Mesothelial cell of epicardium (in vitro differentiated cells): ENCODE data around the gene BSG. TPM values are rescaled to one million over a fixed set of nuclear protein-coding genes. Genes with fewer than 3 reads are reported as not detected.

Source experiments
- DNase-seq, 2 experiments: peaks; one replicate each; pipeline ENCODE4 v3.0.0; 2021; ENCODE audit warnings: low spot score in 2 of 2; ENCODE audit not compliant: unreplicated experiment in 2 of 2
- H3K27ac Mint-ChIP-seq: 2 replicates; pipeline ENCODE4 v1.8.0; 2021; ENCODE audit warnings: mixed read lengths
- H3K27me3 Mint-ChIP-seq: 2 replicates; pipeline ENCODE4 v1.8.0; 2021; ENCODE audit warnings: low read depth, mixed read lengths
- H3K36me3 Mint-ChIP-seq: 2 replicates; pipeline ENCODE4 v1.8.0; 2021; ENCODE audit warnings: mixed read lengths
- H3K4me1 Mint-ChIP-seq: 2 replicates; pipeline ENCODE4 v1.8.0; 2021; ENCODE audit warnings: mixed read lengths
- H3K4me3 Mint-ChIP-seq: 2 replicates; pipeline ENCODE4 v1.8.0; 2021; ENCODE audit warnings: mild to moderate bottlenecking, moderate library complexity, mixed read lengths
- H3K9me3 Mint-ChIP-seq: 2 replicates; pipeline ENCODE4 v1.8.0; 2021; ENCODE audit warnings: mixed read lengths
- CTCF ChIP-seq: fragments of 200-600 bp; sonication (generic); IDR thresholded peaks from one replicate; pipeline ENCODE4 v1.5.0; 2021; ENCODE audit warnings: antibody characterized with exemption; ENCODE audit not compliant: unreplicated experiment
- total RNA-seq: library from RNA; stranded (reverse); gene quantifications from 3 replicates; pipeline ENCODE4 v1.2.1, GENCODE V29; 2021

BSG gene
- total RNA-seq, 1 donor from 2014 or later, result 414 TPM

- H3K36me3 Mint-ChIP-seq, result peaks cover 20% of the 10 kb centered on the region
- no peaks in the 10 kb centered on the region for H3K9me3 Mint-ChIP-seq
- H3K27me3 Mint-ChIP-seq, result no peaks in the 10 kb centered on the region
- no peak overlapping the region for H3K27ac Mint-ChIP-seq
- no peak for DNase-seq
- no peak overlapping the region for H3K4me3 Mint-ChIP-seq
- peaks cover 4% of the 10 kb centered on the region for H3K4me1 Mint-ChIP-seq
- no peak for TF ChIP-seq CTCF
Measured at GRCh38 chr19:611481-611868, 39.1 kb downstream of the BSG start.

- no peaks in the 10 kb centered on the region for H3K27me3 Mint-ChIP-seq
- no peaks in the 10 kb centered on the region for H3K9me3 Mint-ChIP-seq
Measured at GRCh38 chr19:612941-613340, 40.5 kb downstream of the BSG start.

GRCh38 chr19:613732-614567, 41.6 kb downstream of the BSG start:
- Mint-ChIP-seq H3K27me3 (no peaks in the 10 kb centered on the region), H3K4me3 (no peak overlapping the region), H3K27ac (no peak overlapping the region), H3K9me3 (no peaks in the 10 kb centered on the region), H3K36me3 (peaks cover 28% of the 10 kb centered on the region), H3K4me1 (peaks cover 4% of the 10 kb centered on the region)
- DNase-seq, result no peak
- no peak for TF ChIP-seq CTCF

More at GRCh38 chr19:612941-613340, 40.5 kb downstream of the BSG start:
- Mint-ChIP-seq H3K4me3 (no peak overlapping the region), H3K27ac (no peak overlapping the region), H3K36me3 (peaks cover 23% of the 10 kb centered on the region), H3K4me1 (peaks cover 4% of the 10 kb centered on the region)
- no peak for DNase-seq
- no peak for TF ChIP-seq CTCF

GRCh38 chr19:615619-616018, 43.2 kb downstream of the BSG start:
- TF ChIP-seq CTCF, result no peak
- H3K4me3 Mint-ChIP-seq, result no peak overlapping the region
- H3K27me3 Mint-ChIP-seq, result no peaks in the 10 kb centered on the region
- H3K27ac Mint-ChIP-seq, result no peak overlapping the region
- peaks cover 4% of the 10 kb centered on the region for H3K4me1 Mint-ChIP-seq
- no peak for DNase-seq
- peaks cover 34% of the 10 kb centered on the region for H3K36me3 Mint-ChIP-seq
- H3K9me3 Mint-ChIP-seq, result no peaks in the 10 kb centered on the region

GRCh38 chr19:616062-616700, 43.8 kb downstream of the BSG start:
- no peak for TF ChIP-seq CTCF
- Mint-ChIP-seq H3K27ac (no peak overlapping the region), H3K36me3 (peaks cover 34% of the 10 kb centered on the region), H3K4me3 (no peak overlapping the region), H3K27me3 (no peaks in the 10 kb centered on the region), H3K4me1 (no peaks in the 10 kb centered on the region), H3K9me3 (no peaks in the 10 kb centered on the region)
- DNase-seq, result no peak
